CD4-positive, alpha-beta memory T cell (primary cell): ENCODE measurements around the gene KCNC4. TPM values are rescaled to one million over a fixed set of nuclear protein-coding genes. Genes with fewer than 3 reads are reported as not detected.

Source experiments
- CTCF ChIA-PET: fragments of 350-600 bp; sonication (Branson Sonifier 250); formaldehyde crosslinking; loops from one replicate; lab custom pipeline; 2021; ENCODE audit warnings: inconsistent platforms; ENCODE audit not compliant: partially characterized antibody; lab: Charles Lee
- POLR2A ChIA-PET: fragments of 350-600 bp; sonication (Branson Sonifier 250); formaldehyde crosslinking; loops from one replicate; lab custom pipeline; 2021; ENCODE audit not compliant: partially characterized antibody; lab: Charles Lee
- DNase-seq, 5 donors: peaks; one replicate each; pipeline versions ENCODE4 v3.0.0 to v3.0.0-alpha.2; 2020 to 2022; ENCODE audit warnings: mixed read lengths in 1 of 5
- H3K27ac ChIP-seq: one replicate; pipeline ENCODE4 v1.7.0; 2013; ENCODE audit warnings: low read depth, low read length
- H3K27me3 ChIP-seq: 2 replicates; pipeline ENCODE4 v1.7.0; 2013; ENCODE audit warnings: mild to moderate bottlenecking, low read length, moderate library complexity; ENCODE audit not compliant: insufficient read depth
- H3K36me3 ChIP-seq: 2 replicates; pipeline ENCODE4 v1.7.0; 2013; ENCODE audit warnings: mild to moderate bottlenecking, low read length, moderate library complexity; ENCODE audit not compliant: insufficient read depth
- H3K4me1 ChIP-seq: 2 replicates; pipeline ENCODE4 v1.7.0; 2013; ENCODE audit warnings: mild to moderate bottlenecking, low read length, moderate library complexity; ENCODE audit not compliant: insufficient read depth
- H3K4me3 ChIP-seq, 2 donors: one replicate each; pipeline ENCODE4 v1.7.0; 2013; ENCODE audit warnings: low read length in 2 of 2, mild to moderate bottlenecking in 1 of 2
- H3K9me3 ChIP-seq, 2 donors: one replicate each; pipeline ENCODE4 v1.7.0; 2013; ENCODE audit warnings: low read length in 2 of 2, control low read depth in 1 of 2; ENCODE audit not compliant: control insufficient read depth in 1 of 2
- H3K27ac Mint-ChIP-seq, 7 donors: one replicate each; pipeline ENCODE4 v1.8.0; 2020 to 2021; ENCODE audit warnings: mixed read lengths in 7 of 7, mild to moderate bottlenecking in 6 of 7, inconsistent platforms in 3 of 7, moderate library complexity in 3 of 7
- H3K27me3 Mint-ChIP-seq, 2 donors: one replicate each; pipeline ENCODE4 v1.8.0; 2020 to 2021; ENCODE audit warnings: mixed read lengths in 2 of 2
- H3K36me3 Mint-ChIP-seq, 2 donors: one replicate each; pipeline ENCODE4 v1.8.0; 2020 to 2021; ENCODE audit warnings: mixed read lengths in 2 of 2, inconsistent platforms in 1 of 2, mild to moderate bottlenecking in 1 of 2
- H3K4me1 Mint-ChIP-seq, 4 donors: one replicate each; pipeline ENCODE4 v1.8.0; 2020 to 2021; ENCODE audit warnings: mixed read lengths in 4 of 4, mild to moderate bottlenecking in 1 of 4
- H3K4me3 Mint-ChIP-seq, 8 donors: one replicate each; pipeline ENCODE4 v1.8.0; 2020 to 2021; ENCODE audit warnings: mixed read lengths in 8 of 8, mild to moderate bottlenecking in 7 of 8, moderate library complexity in 6 of 8, inconsistent platforms in 3 of 8
- H3K9me3 Mint-ChIP-seq, 8 donors: one replicate each; pipeline ENCODE4 v1.8.0; 2020 to 2021; ENCODE audit warnings: mixed read lengths in 8 of 8, mild to moderate bottlenecking in 5 of 8, inconsistent platforms in 3 of 8, moderate library complexity in 1 of 8
- intact Hi-C: fragments of 100-400 bp; cut with micrococcal nuclease; formaldehyde crosslinking; loops from one replicate; pipeline ENCODE4 v1.15.1; 2023
- polyA plus RNA-seq, 2 donors: library from polyadenylated mRNA; unstranded; fragments of 300-500 nt; fragmentation: Illumina TruSeq; gene quantifications; one replicate each; pipeline ENCODE4 v1.2.3, GENCODE V29; 2021
- total RNA-seq, 2 experiments: library from RNA; stranded (reverse); gene quantifications; one replicate each; pipeline ENCODE4 v1.2.3, GENCODE V29; 2021

KCNC4 gene
- total and polyA plus RNA-seq, 4 experiments from 2014 or later, result 2.3 to 13.4 (median 7.5) TPM

GRCh38 chr1:110176299-110176956 is 33.7 kb upstream of the KCNC4 start:
- Mint-ChIP-seq H3K27me3 (peaks cover 3 to 23% of the 10 kb centered on the region in 2 donors), H3K4me1 (no peaks in the 10 kb centered on the region), H3K4me3 (no peak overlapping the region), H3K9me3 (peaks cover 0 to 12% (median 5%) of the 10 kb centered on the region in 8 donors), H3K27ac (no peak overlapping the region), H3K36me3 (no peaks in the 10 kb centered on the region)
- intact Hi-C loops, result no loop called here
- H3K4me1 ChIP-seq, result no peaks in the 10 kb centered on the region
- no peaks in the 10 kb centered on the region for H3K36me3 ChIP-seq
- DNase-seq, result no peak
- H3K27me3 ChIP-seq, result no peaks in the 10 kb centered on the region
- no peak overlapping the region for H3K27ac ChIP-seq
- no peaks in the 10 kb centered on the region for H3K9me3 ChIP-seq
- no peak overlapping the region for H3K4me3 ChIP-seq
- ChIA-PET POLR2A (no interaction called here), CTCF (interaction anchor here (1.0 kb wide), 1 partner anchor 20 kb away, joined by 3 read pairs; no protein-coding TSS in a partner anchor)

GRCh38 chr1:110177775-110178174 is 32.3 kb upstream of the KCNC4 start:
- DNase-seq, result no peak
- H3K4me3 Mint-ChIP-seq, result no peak overlapping the region
- ChIA-PET CTCF (no interaction called here), POLR2A (no interaction called here)
- H3K27me3 Mint-ChIP-seq, result peaks cover 3 to 20% of the 10 kb centered on the region in 2 donors
- H3K9me3 Mint-ChIP-seq, result peaks cover 0 to 12% (median 5%) of the 10 kb centered on the region in 8 donors
- no peak overlapping the region for H3K27ac Mint-ChIP-seq
- intact Hi-C loops, result no loop called here
- H3K36me3 Mint-ChIP-seq, result no peaks in the 10 kb centered on the region
- Histone ChIP-seq H3K36me3 (no peaks in the 10 kb centered on the region), H3K27ac (no peak overlapping the region), H3K4me3 (no peak overlapping the region), H3K4me1 (no peaks in the 10 kb centered on the region), H3K27me3 (no peaks in the 10 kb centered on the region), H3K9me3 (no peaks in the 10 kb centered on the region)
- H3K4me1 Mint-ChIP-seq, result no peaks in the 10 kb centered on the region

- no peaks in the 10 kb centered on the region for H3K9me3 ChIP-seq
- H3K36me3 Mint-ChIP-seq, result no peaks in the 10 kb centered on the region
These were observed 26.4 kb upstream of the KCNC4 start for GRCh38 chr1:110183642-110184167.

GRCh38 chr1:110184446-110184845 is 25.7 kb upstream of the KCNC4 start:
- POLR2A ChIA-PET, result no interaction called here
- no peaks in the 10 kb centered on the region for H3K4me1 Mint-ChIP-seq
- Histone ChIP-seq H3K4me1 (no peaks in the 10 kb centered on the region), H3K9me3 (no peaks in the 10 kb centered on the region), H3K36me3 (no peaks in the 10 kb centered on the region), H3K4me3 (no peak overlapping the region), H3K27me3 (no peaks in the 10 kb centered on the region), H3K27ac (no peak overlapping the region)
- DNase-seq, result no peak
- H3K27me3 Mint-ChIP-seq, result peaks cover 8 to 12% of the 10 kb centered on the region in 2 donors
- H3K36me3 Mint-ChIP-seq, result no peaks in the 10 kb centered on the region
- CTCF ChIA-PET, result no interaction called here
- H3K27ac Mint-ChIP-seq, result no peak overlapping the region
- H3K4me3 Mint-ChIP-seq, result no peak overlapping the region
- intact Hi-C loops, result no loop called here
- H3K9me3 Mint-ChIP-seq, result peaks cover 0 to 3% (median 0%) of the 10 kb centered on the region in 8 donors

More at GRCh38 chr1:110183642-110184167, 26.4 kb upstream of the KCNC4 start:
- H3K4me3 Mint-ChIP-seq, result no peak overlapping the region
- POLR2A ChIA-PET, result no interaction called here
- peaks cover 3 to 12% of the 10 kb centered on the region in 2 donors for H3K27me3 Mint-ChIP-seq
- intact Hi-C loops, result no loop called here
- peaks cover 0 to 6% (median 1%) of the 10 kb centered on the region in 8 donors for H3K9me3 Mint-ChIP-seq
- Histone ChIP-seq H3K4me3 (no peak overlapping the region), H3K27ac (no peak overlapping the region), H3K27me3 (no peaks in the 10 kb centered on the region), H3K4me1 (no peaks in the 10 kb centered on the region), H3K36me3 (no peaks in the 10 kb centered on the region)
- no peak overlapping the region for H3K27ac Mint-ChIP-seq
- CTCF ChIA-PET, result no interaction called here
- DNase-seq, result no peak
- no peaks in the 10 kb centered on the region for H3K4me1 Mint-ChIP-seq

GRCh38 chr1:110185181-110185580 is 24.9 kb upstream of the KCNC4 start:
- no peaks in the 10 kb centered on the region for H3K36me3 ChIP-seq
- intact Hi-C loops, result no loop called here
- Mint-ChIP-seq H3K4me1 (no peaks in the 10 kb centered on the region), H3K36me3 (no peaks in the 10 kb centered on the region), H3K27me3 (peaks cover 11 to 16% of the 10 kb centered on the region in 2 donors), H3K4me3 (no peak overlapping the region), H3K9me3 (peaks cover 0 to 3% (median 0%) of the 10 kb centered on the region in 8 donors), H3K27ac (no peak overlapping the region)
- H3K4me1 ChIP-seq, result no peaks in the 10 kb centered on the region
- DNase-seq, result no peak
- ChIA-PET CTCF (interaction anchor here (3.2 kb wide), 1 partner anchor 18 kb away, joined by 8 read pairs; no protein-coding TSS in a partner anchor), POLR2A (no interaction called here)
- no peak overlapping the region for H3K27ac ChIP-seq
- no peak overlapping the region for H3K4me3 ChIP-seq
- no peaks in the 10 kb centered on the region for H3K9me3 ChIP-seq
- no peaks in the 10 kb centered on the region for H3K27me3 ChIP-seq

GRCh38 chr1:110186558-110186957 is 23.6 kb upstream of the KCNC4 start:
- Histone ChIP-seq H3K36me3 (no peaks in the 10 kb centered on the region), H3K4me3 (no peak overlapping the region), H3K4me1 (no peaks in the 10 kb centered on the region), H3K27ac (no peak overlapping the region), H3K9me3 (no peaks in the 10 kb centered on the region), H3K27me3 (no peaks in the 10 kb centered on the region)
- ChIA-PET POLR2A (no interaction called here), CTCF (interaction anchor here (0.8 to 3.2 kb wide), 3 partner anchors 10 to 274 kb away, joined by 3 to 8 read pairs (median 8); no protein-coding TSS in a partner anchor)
- no peak overlapping the region for H3K27ac Mint-ChIP-seq
- H3K4me3 Mint-ChIP-seq, result no peak overlapping the region
- H3K9me3 Mint-ChIP-seq, result peaks cover 0 to 3% (median 0%) of the 10 kb centered on the region in 8 donors
- peaks cover 11 to 16% of the 10 kb centered on the region in 2 donors for H3K27me3 Mint-ChIP-seq
- H3K4me1 Mint-ChIP-seq, result no peaks in the 10 kb centered on the region
- H3K36me3 Mint-ChIP-seq, result no peaks in the 10 kb centered on the region
- intact Hi-C loops, result no loop called here
- no peak for DNase-seq

- DNase-seq, result no peak
- Mint-ChIP-seq H3K9me3 (peaks cover 0 to 3% (median 0%) of the 10 kb centered on the region in 8 donors), H3K4me1 (no peaks in the 10 kb centered on the region), H3K27ac (no peak overlapping the region), H3K4me3 (no peak overlapping the region), H3K27me3 (peaks cover 11 to 16% of the 10 kb centered on the region in 2 donors), H3K36me3 (no peaks in the 10 kb centered on the region)
- ChIA-PET CTCF (interaction anchor here (1.9 to 3.2 kb wide), 2 partner anchors 10 to 16 kb away, joined by 8 read pairs; no protein-coding TSS in a partner anchor), POLR2A (no interaction called here)
- no peaks in the 10 kb centered on the region for H3K4me1 ChIP-seq
- H3K36me3 ChIP-seq, result no peaks in the 10 kb centered on the region
- no peaks in the 10 kb centered on the region for H3K27me3 ChIP-seq
- no peaks in the 10 kb centered on the region for H3K9me3 ChIP-seq
- intact Hi-C loops, result no loop called here
- no peak overlapping the region for H3K27ac ChIP-seq
- H3K4me3 ChIP-seq, result no peak overlapping the region
These were observed 22.8 kb upstream of the KCNC4 start for GRCh38 chr1:110187139-110187890.
